Activated CD4-positive, CD25-positive, alpha-beta regulatory T cell treated with anti-CD3 and anti-CD28 coated beads, Interleukin-2, amount 50 U/mL, for 24 hours (primary cell): ENCODE measurements around the gene OLFM2.

ENCODE experiments used
- ATAC-seq, 2 donors: fragments of 150-1000 bp; cut with Tn5 transposase; one replicate each; pipeline ENCODE4 v1.10.0; 2021; ENCODE audit warnings: mild to moderate bottlenecking in 1 of 2, moderate library complexity in 1 of 2

The OLFM2 gene

GRCh38 chr19:9903336-9903735, 33.0 kb downstream of the OLFM2 start:
- no peak for ATAC-seq

DNA sequence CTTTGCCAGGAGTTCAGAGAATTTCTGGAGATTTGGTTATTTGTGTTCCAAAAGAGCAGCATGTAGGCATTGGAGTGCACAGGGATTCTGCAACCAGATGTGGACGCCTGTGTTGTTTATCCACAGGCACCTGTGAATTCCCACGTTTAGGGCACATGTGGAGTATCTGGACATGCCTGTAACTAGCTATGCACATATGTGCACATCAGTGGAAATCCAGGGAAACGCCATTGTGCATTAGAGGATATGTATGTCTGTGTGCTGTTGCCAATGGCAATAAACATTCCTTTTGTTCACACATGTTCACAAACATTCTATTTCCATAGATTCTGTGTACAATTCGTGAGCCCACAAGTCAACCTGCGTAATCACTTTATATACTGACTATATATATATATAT, 34.7 kb downstream of the OLFM2 start:
- no peak for ATAC-seq

- ATAC-seq, result no peak
Measured at GRCh38 chr19:9901020-9901419, 35.3 kb downstream of the OLFM2 start.

- no peak for ATAC-seq
Measured at GRCh38 chr19:9891609-9892373, 44.5 kb downstream of the OLFM2 start.

GRCh38 chr19:9885077-9885552, 51.2 kb downstream of the OLFM2 start:
- no peak for ATAC-seq

DNA sequence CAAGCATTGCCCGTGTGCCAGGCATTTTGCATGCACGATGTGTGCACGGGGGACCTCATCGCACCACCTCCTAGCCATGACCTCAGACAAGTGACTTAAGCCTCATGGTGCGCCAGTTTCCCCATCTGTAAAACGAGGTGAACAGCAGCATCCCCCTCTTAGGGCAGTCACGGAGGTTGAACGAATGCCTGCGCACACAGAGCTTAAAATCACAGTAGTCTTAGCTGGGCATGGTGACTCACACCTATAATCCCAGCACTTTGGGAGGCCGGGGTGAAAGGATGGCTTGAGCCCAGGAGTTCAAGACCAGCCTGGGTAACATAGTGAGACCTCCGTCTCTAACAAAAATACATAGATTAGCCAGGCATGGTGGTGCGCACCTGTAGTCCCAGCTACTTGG, 52.6 kb downstream of the OLFM2 start:
- ATAC-seq, result no peak

GRCh38 chr19:9883231-9883758, 53.0 kb downstream of the OLFM2 start:
- no peak for ATAC-seq

DNA sequence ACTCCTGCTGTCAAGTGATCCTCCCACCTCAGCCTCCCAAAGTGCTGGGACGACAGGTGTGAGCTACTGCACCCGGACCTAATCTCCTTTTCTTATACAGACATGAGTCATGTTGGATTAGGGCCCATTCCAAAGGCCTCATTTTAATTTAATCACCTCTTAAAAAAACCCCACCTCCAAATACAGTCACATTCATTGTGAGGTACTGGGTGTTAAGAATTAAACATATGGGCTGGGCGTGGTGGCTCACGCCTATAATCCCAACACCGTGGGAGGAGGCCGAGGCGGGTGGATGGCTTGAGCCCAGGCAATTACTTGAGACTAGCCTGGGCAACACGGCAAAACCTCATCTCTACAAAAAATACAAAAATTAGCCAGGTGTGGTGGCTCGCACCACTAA, 54.6 kb downstream of the OLFM2 start:
- ATAC-seq, result no peak

DNA sequence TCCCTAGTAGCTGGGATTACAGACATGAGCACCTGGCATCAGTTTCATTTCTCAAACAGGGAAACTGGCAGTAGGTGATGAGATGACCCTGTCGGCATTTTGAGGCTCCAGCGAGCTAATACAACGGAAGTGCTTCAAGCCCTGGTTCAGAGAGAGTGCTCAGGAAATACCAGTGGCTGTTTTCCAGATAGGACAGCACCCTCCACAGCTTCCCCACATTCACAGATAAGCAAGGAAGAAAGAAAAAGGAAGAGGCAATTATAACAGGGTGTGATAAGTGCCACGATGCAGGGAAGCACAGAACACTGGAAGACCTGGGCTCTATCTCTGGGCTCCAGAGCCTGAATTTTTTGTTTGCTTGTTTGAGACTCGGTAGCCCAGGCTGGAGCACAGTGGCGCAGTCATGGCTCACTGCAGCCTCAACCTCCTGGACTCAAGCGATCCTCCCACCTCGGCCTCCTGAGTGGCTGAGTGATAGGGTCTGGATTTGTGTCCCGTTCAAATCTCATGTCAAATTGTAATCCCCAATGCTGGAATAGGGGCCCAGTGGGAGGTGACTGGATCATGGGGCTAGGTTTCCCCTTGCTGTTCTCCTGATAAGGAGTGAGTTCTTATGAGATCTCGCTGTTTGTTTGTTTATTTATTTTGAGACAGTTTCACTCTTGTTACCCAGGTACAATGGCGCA, 57.7 kb downstream of the OLFM2 start:
- ATAC-seq, result no peak

GRCh38 chr19:9877780-9878510, 58.4 kb downstream of the OLFM2 start:
- no peak for ATAC-seq

GRCh38 chr19:9875796-9876195, 60.5 kb downstream of the OLFM2 start:
- no peak for ATAC-seq

GRCh38 chr19:9875031-9875627, 61.2 kb downstream of the OLFM2 start:
- ATAC-seq, result no peak

DNA sequence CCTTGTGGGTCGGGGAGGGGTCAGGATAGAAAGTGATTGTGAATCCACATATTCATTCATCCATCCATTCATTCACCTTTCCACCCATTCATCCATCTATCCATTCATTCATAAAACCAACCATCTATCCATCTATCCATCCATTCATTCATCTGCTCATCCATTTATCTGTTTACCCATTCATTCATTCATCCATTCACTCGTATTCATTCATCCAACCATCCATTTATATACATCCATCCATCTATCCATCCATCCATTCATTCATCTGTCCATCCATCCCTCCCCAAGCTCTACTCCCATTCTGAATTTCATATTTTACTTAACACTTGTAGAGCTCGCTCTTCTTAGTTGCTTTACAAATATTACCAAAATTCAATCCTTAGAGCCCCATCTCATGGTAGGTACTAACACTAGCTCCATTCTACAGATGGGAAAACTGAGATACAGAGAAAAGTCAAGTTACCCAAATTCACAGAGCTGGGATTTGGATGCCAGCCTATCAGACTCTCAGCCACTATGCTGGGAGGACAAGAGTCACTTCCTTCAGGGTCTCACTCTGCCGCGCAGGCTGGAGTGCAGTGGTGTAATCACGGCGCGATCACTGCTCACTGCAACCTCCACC, 63.6 kb downstream of the OLFM2 start:
- ATAC-seq, result no peak

- ATAC-seq, result no peak
Measured at GRCh38 chr19:9871626-9872338, 64.5 kb downstream of the OLFM2 start.

GRCh38 chr19:9868983-9869617, 67.2 kb downstream of the OLFM2 start:
- ATAC-seq, result no peak

DNA sequence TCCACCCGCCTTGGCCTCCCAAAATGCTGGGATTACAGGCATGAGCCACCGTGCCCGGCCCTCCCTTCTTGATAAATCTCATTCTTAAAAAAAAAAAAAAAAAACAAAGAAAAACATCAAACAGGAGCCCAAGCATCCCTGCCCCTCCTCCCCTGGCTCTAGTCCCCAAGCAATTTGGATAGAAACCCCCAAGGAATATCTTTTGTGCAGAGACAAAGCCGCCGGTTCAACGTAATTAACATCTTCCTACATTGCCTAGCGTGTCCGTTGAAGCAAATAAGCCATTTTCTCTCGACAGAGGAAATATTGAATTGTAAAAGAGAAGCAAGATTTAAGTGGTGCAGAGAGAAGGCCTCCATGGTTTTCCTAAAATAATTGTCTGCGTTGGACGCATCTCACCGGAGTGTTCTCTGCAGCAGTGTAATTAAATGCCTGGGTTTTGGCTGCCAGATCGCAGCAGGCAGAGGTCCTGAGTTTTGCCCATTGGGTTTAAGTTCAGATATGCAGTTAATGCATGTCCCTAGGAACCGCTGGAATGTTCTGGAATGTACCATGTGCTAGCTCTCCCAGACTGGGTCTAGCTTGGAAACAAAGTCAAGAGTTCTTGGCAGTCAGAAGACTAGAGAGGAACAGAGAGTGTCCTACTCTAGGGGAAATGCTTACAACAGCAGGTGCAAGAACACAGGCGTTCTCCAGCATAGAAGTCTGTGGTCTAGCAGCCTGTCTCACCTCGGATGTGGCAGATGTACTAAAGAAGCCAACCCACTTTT, 70.4 kb downstream of the OLFM2 start:
- ATAC-seq, result no peak

DNA sequence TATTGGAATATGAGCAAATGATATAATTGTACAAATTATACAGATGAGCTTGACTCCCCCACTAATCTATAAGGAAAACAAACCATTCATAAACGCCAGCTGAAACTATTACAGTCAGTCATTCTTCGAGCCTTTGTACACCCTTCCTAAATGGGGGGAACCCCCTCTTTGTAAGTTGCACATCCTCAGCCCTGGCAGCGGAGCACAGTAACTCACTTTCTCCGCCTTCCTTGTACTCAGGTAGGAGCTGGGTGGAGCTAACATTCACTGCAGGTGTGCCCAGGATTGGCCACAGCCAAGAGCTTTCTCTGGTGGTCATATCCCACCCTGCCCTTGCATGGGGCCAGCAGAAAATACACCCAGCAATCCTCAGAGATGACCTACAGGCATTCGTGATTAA, 72.6 kb downstream of the OLFM2 start:
- peak in 1 of 2 donors; percentile 66 for ATAC-seq

GRCh38 chr19:9862938-9863337, 73.4 kb downstream of the OLFM2 start:
- no peak for ATAC-seq

- ATAC-seq, result no peak
Measured at GRCh38 chr19:9861503-9861902, 74.8 kb downstream of the OLFM2 start.

- no peak for ATAC-seq
Measured at GRCh38 chr19:9860407-9860806, 75.9 kb downstream of the OLFM2 start.
